CD1c-positive myeloid dendritic cell (primary cell): ENCODE data around the gene ZNF559.
"Not testable (repeated sequence)": the region's sequence is repeated elsewhere in the genome, so short reads cannot be mapped to it uniquely, and the experiment has no call there.

Experiments used
- DNase-seq: peaks from one replicate; pipeline ENCODE4 v3.0.0-alpha.2; 2016; ENCODE audit errors: extremely low spot score

The ZNF559 gene

GRCh38 chr19:9323919-9324583 is at the start of gene ZNF559:
ZNF559 (plus strand) TSS chr19:9324179; CDS start chr19:9338550, 14,371 bp downstream.
- DNase-seq: peak; percentile 99

GRCh38 chr19:9283485-9283884 is 40.5 kb upstream of the ZNF559 start:
- not testable (repeated sequence) for DNase-seq

- DNase-seq: no peak
Measured at GRCh38 chr19:9289231-9289884, 34.6 kb upstream of the ZNF559 start.

GRCh38 chr19:9295411-9295849 is 28.5 kb upstream of the ZNF559 start:
- no peak for DNase-seq

GRCh38 chr19:9296336-9296735 is 27.6 kb upstream of the ZNF559 start:
- DNase-seq: no peak

GRCh38 chr19:9306443-9306842 is 17.5 kb upstream of the ZNF559 start:
- no peak for DNase-seq

GRCh38 chr19:9308091-9308770 is 15.7 kb upstream of the ZNF559 start:
- no peak for DNase-seq

GRCh38 chr19:9309139-9309973 is 14.6 kb upstream of the ZNF559 start, which contains the start of gene ZNF699:
ZNF699 (minus strand) TSS chr19:9309838; CDS start chr19:9305119, 4,719 bp downstream.
- peak; percentile 100 for DNase-seq

- peak; percentile 96 for DNase-seq
Measured at GRCh38 chr19:9309974-9310446, 14.0 kb upstream of the ZNF559 start.

- no peak for DNase-seq
Measured at GRCh38 chr19:9313756-9314155, 10.2 kb upstream of the ZNF559 start.

GRCh38 chr19:9321338-9321737 is 2.6 kb upstream of the ZNF559 start:
- no peak for DNase-seq

- not testable (repeated sequence) for DNase-seq
Measured at GRCh38 chr19:9321756-9322155, 2.2 kb upstream of the ZNF559 start.

- DNase-seq: not testable (repeated sequence)
Measured at GRCh38 chr19:9322201-9322600, 1.8 kb upstream of the ZNF559 start.

GRCh38 chr19:9323557-9323918 is 441 bp upstream of the ZNF559 start:
- peak; percentile 72 for DNase-seq

- no peak for DNase-seq
Measured at GRCh38 chr19:9324584-9324962, 594 bp downstream of the ZNF559 start.

GRCh38 chr19:9329999-9330398 is 6.0 kb downstream of the ZNF559 start:
- no peak for DNase-seq

- no peak for DNase-seq
Measured at GRCh38 chr19:9342610-9343304, 18.8 kb downstream of the ZNF559 start.

GRCh38 chr19:9345005-9345404 is 21.0 kb downstream of the ZNF559 start:
- DNase-seq: no peak

GRCh38 chr19:9348253-9348652 is 24.3 kb downstream of the ZNF559 start:
- DNase-seq: no peak

GRCh38 chr19:9348671-9349070 is 24.7 kb downstream of the ZNF559 start:
- DNase-seq: no peak

- no peak for DNase-seq
Measured at GRCh38 chr19:9352505-9352904, 28.5 kb downstream of the ZNF559 start.
